H9 (cell line): ENCODE measurements around the gene CLK4. TPM values are rescaled to one million over a fixed set of nuclear protein-coding genes. Genes with fewer than 3 reads are reported as not detected.

ENCODE experiments used
- DNase-seq: peaks from one replicate; pipeline ENCODE4 v3.0.0-alpha.2; 2017
- H2AFZ ChIP-seq: one replicate; pipeline ENCODE4 v1.6.1; 2013; ENCODE audit warnings: mild to moderate bottlenecking, low read length, control low read depth, moderate library complexity
- H2AK5ac ChIP-seq: 2 replicates; pipeline ENCODE4 v1.6.1; 2013; ENCODE audit warnings: low read length, control low read depth, mixed read lengths; ENCODE audit not compliant: insufficient read length
- H2BK120ac ChIP-seq: one replicate; pipeline ENCODE4 v1.6.1; 2013; ENCODE audit warnings: low read depth, mild to moderate bottlenecking, low read length, control low read depth, inconsistent platforms; ENCODE audit not compliant: poor library complexity, severe bottlenecking
- H2BK12ac ChIP-seq: 2 replicates; pipeline ENCODE4 v1.6.1; 2013; ENCODE audit warnings: low read length, control low read depth, mixed read lengths, low read depth; ENCODE audit not compliant: insufficient read length
- H2BK15ac ChIP-seq: 2 replicates; pipeline ENCODE4 v1.6.1; 2013; ENCODE audit warnings: low read depth, low read length, control low read depth
- H2BK20ac ChIP-seq: one replicate; pipeline ENCODE4 v1.6.1; 2013; ENCODE audit warnings: low read depth, mild to moderate bottlenecking, low read length, control low read depth, inconsistent platforms; ENCODE audit not compliant: poor library complexity, severe bottlenecking
- H2BK5ac ChIP-seq: 2 replicates; pipeline ENCODE4 v1.6.1; 2013; ENCODE audit warnings: low read length, control low read depth, mixed read lengths; ENCODE audit not compliant: insufficient read length
- H3K14ac ChIP-seq: 2 replicates; pipeline ENCODE4 v1.6.1; 2013; ENCODE audit warnings: low read length, control low read depth; ENCODE audit not compliant: insufficient read depth
- H3K18ac ChIP-seq: 2 replicates; pipeline ENCODE4 v1.6.1; 2013; ENCODE audit warnings: low read depth, mild to moderate bottlenecking, mixed read lengths, low read length, control low read depth; ENCODE audit not compliant: insufficient read length
- H3K23ac ChIP-seq: 2 replicates; pipeline ENCODE4 v1.6.1; 2013; ENCODE audit warnings: low read length, control low read depth, mixed read lengths, low read depth; ENCODE audit not compliant: insufficient read length
- H3K23me2 ChIP-seq: 2 replicates; pipeline ENCODE4 v1.6.1; 2013; ENCODE audit warnings: low read depth, mild to moderate bottlenecking, mixed read lengths, low read length, control low read depth; ENCODE audit not compliant: insufficient read length, poor library complexity, severe bottlenecking
- H3K27ac ChIP-seq: 2 replicates; pipeline ENCODE4 v1.5.1; 2013; ENCODE audit warnings: low read length, control low read depth, mixed read lengths, low read depth; ENCODE audit not compliant: insufficient read length
- H3K27me3 ChIP-seq: 2 replicates; pipeline ENCODE4 v1.6.1; 2013; ENCODE audit warnings: low read length, control low read depth, inconsistent platforms; ENCODE audit not compliant: insufficient read depth
- H3K4ac ChIP-seq: 2 replicates; pipeline ENCODE4 v1.6.1; 2013; ENCODE audit warnings: low read depth, mild to moderate bottlenecking, control low read depth, inconsistent platforms, low read length, moderate library complexity
- H3K4me1 ChIP-seq: 2 replicates; pipeline ENCODE4 v1.6.1; 2013; ENCODE audit warnings: low read length, control low read depth, inconsistent platforms; ENCODE audit not compliant: insufficient read depth
- H3K4me2 ChIP-seq: 2 replicates; pipeline ENCODE4 v1.6.1; 2013; ENCODE audit warnings: low read length, control low read depth, mixed read lengths; ENCODE audit not compliant: insufficient read length, insufficient read depth
- H3K56ac ChIP-seq: 2 replicates; pipeline ENCODE4 v1.6.1; 2013; ENCODE audit warnings: low read depth, mild to moderate bottlenecking, mixed read lengths, low read length, control low read depth; ENCODE audit not compliant: insufficient read length
- H3K79me1 ChIP-seq: 2 replicates; pipeline ENCODE4 v1.6.1; 2013; ENCODE audit warnings: low read depth, mild to moderate bottlenecking, moderate library complexity, low read length, control low read depth, inconsistent platforms; ENCODE audit not compliant: insufficient read depth, poor library complexity, severe bottlenecking
- H3K79me2 ChIP-seq: 2 replicates; pipeline ENCODE4 v1.6.1; 2013; ENCODE audit warnings: low read length, control low read depth, inconsistent platforms; ENCODE audit not compliant: insufficient read depth
- H3K9ac ChIP-seq: 2 replicates; pipeline ENCODE4 v1.6.1; 2013; ENCODE audit warnings: low read length, control low read depth, mixed read lengths; ENCODE audit not compliant: insufficient read length; ENCODE audit errors: extremely low read depth
- H3K9me3 ChIP-seq: one replicate; pipeline ENCODE4 v1.6.1; 2013; ENCODE audit warnings: low read depth, low read length, inconsistent platforms; ENCODE audit not compliant: control insufficient read depth
- H3T11ph ChIP-seq: one replicate; pipeline ENCODE4 v1.6.1; 2013; ENCODE audit warnings: mild to moderate bottlenecking, low read length, control low read depth, inconsistent platforms
- H4K20me1 ChIP-seq: one replicate; pipeline ENCODE4 v1.6.1; 2013; ENCODE audit not compliant: control insufficient read depth, insufficient read length, insufficient read depth
- H4K5ac ChIP-seq: 2 replicates; pipeline ENCODE4 v1.6.1; 2013; ENCODE audit warnings: low read depth, mild to moderate bottlenecking, mixed read lengths, low read length, control low read depth; ENCODE audit not compliant: insufficient read length
- H4K8ac ChIP-seq: replicated peaks from 2 replicates; pipeline ENCODE4 v1.6.1; 2013; ENCODE audit warnings: low read length, control low read depth, mixed read lengths, low read depth; ENCODE audit not compliant: insufficient read length
- H4K91ac ChIP-seq: 2 replicates; pipeline ENCODE4 v1.6.1; 2013; ENCODE audit warnings: low read depth, mild to moderate bottlenecking, moderate library complexity, mixed read lengths, low read length, control low read depth; ENCODE audit not compliant: insufficient read length
- H3K27ac Mint-ChIP-seq, 3 experiments: 2 replicates in 2 of 3; 3 replicates in 1 of 3; pipeline ENCODE4 v1.8.0; 2020 to 2021; ENCODE audit warnings: mixed read lengths in 3 of 3, mild to moderate bottlenecking in 1 of 3, moderate library complexity in 1 of 3
- H3K27me3 Mint-ChIP-seq: 2 replicates; pipeline ENCODE4 v1.8.0; 2021; ENCODE audit warnings: low read depth, mild to moderate bottlenecking, moderate library complexity, mixed read lengths
- H3K36me3 Mint-ChIP-seq, 3 experiments: 2 replicates in 2 of 3; 3 replicates in 1 of 3; pipeline ENCODE4 v1.8.0; 2020 to 2021; ENCODE audit warnings: low read depth in 3 of 3, mixed read lengths in 3 of 3; ENCODE audit not compliant: insufficient read depth in 1 of 3
- H3K4me1 Mint-ChIP-seq, 2 experiments: 2 replicates each; pipeline ENCODE4 v1.8.0; 2020; ENCODE audit warnings: mixed read lengths in 2 of 2
- H3K4me3 Mint-ChIP-seq, 2 experiments: 2 replicates in 1 of 2; 3 replicates in 1 of 2; pipeline ENCODE4 v1.8.0; 2020 to 2021; ENCODE audit warnings: mild to moderate bottlenecking in 2 of 2, mixed read lengths in 2 of 2, moderate library complexity in 1 of 2
- H3K9me3 Mint-ChIP-seq, 2 experiments: 2 replicates in 1 of 2; 3 replicates in 1 of 2; pipeline ENCODE4 v1.8.0; 2020; ENCODE audit warnings: mild to moderate bottlenecking in 2 of 2, mixed read lengths in 2 of 2, moderate library complexity in 1 of 2
- CTCF ChIP-seq: fragments of 200-600 bp; sonication (generic); conservative IDR thresholded peaks from 3 replicates; pipeline ENCODE4 v1.8.0; 2021; ENCODE audit warnings: antibody characterized with exemption, mild to moderate bottlenecking
- total RNA-seq: library from RNA; stranded (reverse); gene quantifications from 2 replicates; pipeline ENCODE4 v1.2.1, GENCODE V29; 2021

The CLK4 gene
- total RNA-seq, 1 experiment from 2014 or later = 12.5 TPM

- Mint-ChIP-seq H3K27me3 (peaks cover 19% of the 10 kb centered on the region), H3K4me3 (no peak overlapping the region), H3K9me3 (peaks cover 23 to 31% of the 10 kb centered on the region in 2 experiments), H3K36me3 (peaks cover 31 to 34% (median 33%) of the 10 kb centered on the region in 3 experiments), H3K27ac (no peak overlapping the region), H3K4me1 (peaks cover 8 to 10% of the 10 kb centered on the region in 2 experiments)
- no peak overlapping the region for H3K18ac ChIP-seq
- no peak overlapping the region for H3K4me2 ChIP-seq
- H3K14ac ChIP-seq = no peak overlapping the region
- 0 out of 2 replicates have a peak, but pooled peaks cover 2% of the 10 kb centered on the region for H3K4me1 ChIP-seq
- no peak overlapping the region for H3K4ac ChIP-seq
- no peak overlapping the region for H3K9ac ChIP-seq
- no peaks in the 10 kb centered on the region for H4K20me1 ChIP-seq
- H2AK5ac ChIP-seq = no peak overlapping the region
- peaks cover 5% of the 10 kb centered on the region for H3K23me2 ChIP-seq
- no peaks in the 10 kb centered on the region for H3K79me2 ChIP-seq
- H2BK20ac ChIP-seq = no peak overlapping the region
- H3K27ac ChIP-seq = no peak overlapping the region
- H3K79me1 ChIP-seq = no peaks in the 10 kb centered on the region
- no peak overlapping the region for H3K56ac ChIP-seq
- H3T11ph ChIP-seq = no peak overlapping the region
- no peak overlapping the region for H4K8ac ChIP-seq
- H2BK15ac ChIP-seq = no peak overlapping the region
- H3K9me3 ChIP-seq = peaks cover 5% of the 10 kb centered on the region
- DNase-seq = no peak
- H2BK120ac ChIP-seq = no peak overlapping the region
- no peak overlapping the region for H4K5ac ChIP-seq
- no peak overlapping the region for H2BK5ac ChIP-seq
- H2BK12ac ChIP-seq = no peak overlapping the region
- no peak overlapping the region for H2AFZ ChIP-seq
- H3K23ac ChIP-seq = no peak overlapping the region
- TF ChIP-seq CTCF = no peak
- no peaks in the 10 kb centered on the region for H3K27me3 ChIP-seq
- H4K91ac ChIP-seq = no peak overlapping the region
Measured at GRCh38 chr5:178595150-178595549, 31.7 kb downstream of the CLK4 start.
